Hindlimb muscle (tissue), 1 donor: Measurements from ENCODE around the gene OSBPL2. TPM values are rescaled to one million over a fixed set of nuclear protein-coding genes. Genes with fewer than 3 reads are reported as not detected.

Source experiments
- DNase-seq: peaks from one replicate; pipeline ENCODE4 v3.0.0-alpha.2; 2013
- polyA plus RNA-seq: library from polyadenylated mRNA; unstranded; fragments of 120-200 nt; gene quantifications from one replicate; pipeline ENCODE4 v1.2.1, GENCODE V29; 2013; ENCODE audit not compliant: insufficient read length

Gene OSBPL2
- polyA plus RNA-seq, 1 donor = 30.3 TPM

GRCh38 chr20:62236766-62237513 lies 1.4 kb upstream of the OSBPL2 start:
- DNase-seq = no peak

GRCh38 chr20:62237514-62237800 lies 864 bp upstream of the OSBPL2 start:
- no peak for DNase-seq

GRCh38 chr20:62238569-62239277 lies 402 bp downstream of the OSBPL2 start:
- no peak for DNase-seq

- DNase-seq = no peak
Measured at GRCh38 chr20:62239278-62239879, 1.1 kb downstream of the OSBPL2 start.

GRCh38 chr20:62240020-62240685 lies 1.8 kb downstream of the OSBPL2 start:
- no peak for DNase-seq

GRCh38 chr20:62241506-62241905 lies 3.2 kb downstream of the OSBPL2 start:
- no peak for DNase-seq

- DNase-seq = no peak
Measured at GRCh38 chr20:62242176-62242575, 3.9 kb downstream of the OSBPL2 start.

GRCh38 chr20:62243106-62243505 lies 4.8 kb downstream of the OSBPL2 start:
- DNase-seq = no peak

- DNase-seq = no peak
Measured at GRCh38 chr20:62243906-62244515, 5.7 kb downstream of the OSBPL2 start.

GRCh38 chr20:62244644-62245108 lies 6.4 kb downstream of the OSBPL2 start:
- no peak for DNase-seq

GRCh38 chr20:62245911-62246280 lies 7.6 kb downstream of the OSBPL2 start:
- DNase-seq = no peak

GRCh38 chr20:62246431-62246830 lies 8.1 kb downstream of the OSBPL2 start:
- DNase-seq = no peak

GRCh38 chr20:62246872-62247652 lies 8.7 kb downstream of the OSBPL2 start:
- DNase-seq = no peak

- no peak for DNase-seq
Measured at GRCh38 chr20:62248890-62249560, 10.7 kb downstream of the OSBPL2 start.

- no peak for DNase-seq
Measured at GRCh38 chr20:62252342-62252966, 14.1 kb downstream of the OSBPL2 start.

GRCh38 chr20:62253398-62253797 lies 15.1 kb downstream of the OSBPL2 start:
- DNase-seq = no peak

GRCh38 chr20:62254021-62254724 lies 15.9 kb downstream of the OSBPL2 start:
- no peak for DNase-seq

GRCh38 chr20:62255976-62256375 lies 17.7 kb downstream of the OSBPL2 start:
- DNase-seq = no peak

- no peak for DNase-seq
Measured at GRCh38 chr20:62258499-62259293, 20.4 kb downstream of the OSBPL2 start.

GRCh38 chr20:62259294-62259565 lies 20.9 kb downstream of the OSBPL2 start:
- no peak for DNase-seq
